Natural killer cell (primary cell): ENCODE data around the gene FADS2. TPM values are rescaled to one million over a fixed set of nuclear protein-coding genes. Genes with fewer than 3 reads are reported as not detected.

ENCODE experiments used
- ATAC-seq, 3 donors: fragments of 150-1000 bp in 2 of 3; fragments of 200-7000 bp in 1 of 3; cut with Tn5 transposase; 1 replicate in 1 of 3; 2 replicates in 2 of 3; pipeline ENCODE4 v1.10.0; 2021; ENCODE audit warnings: mild to moderate bottlenecking in 2 of 3, moderate library complexity in 2 of 3
- DNase-seq, 2 donors: peaks; one replicate each; pipeline versions ENCODE4 v3.0.0 to v3.0.0-alpha.2; 2013 to 2021; ENCODE audit warnings: mixed read lengths in 1 of 2
- H3K27ac ChIP-seq: one replicate; pipeline ENCODE4 v1.5.1; 2013; ENCODE audit warnings: mild to moderate bottlenecking, low read length
- H3K27me3 ChIP-seq: one replicate; pipeline ENCODE4 v1.6.1; 2013; ENCODE audit warnings: low read length; ENCODE audit not compliant: control insufficient read depth, insufficient read depth
- H3K36me3 ChIP-seq: one replicate; pipeline ENCODE4 v1.6.1; 2013; ENCODE audit warnings: low read length; ENCODE audit not compliant: control insufficient read depth, insufficient read depth
- H3K4me1 ChIP-seq: one replicate; pipeline ENCODE4 v1.6.1; 2013; ENCODE audit warnings: low read length; ENCODE audit not compliant: control insufficient read depth, insufficient read depth
- H3K4me3 ChIP-seq: one replicate; pipeline ENCODE4 v1.5.1; 2013; ENCODE audit warnings: low read length
- H3K9me3 ChIP-seq: one replicate; pipeline ENCODE4 v1.6.1; 2013; ENCODE audit warnings: low read length; ENCODE audit not compliant: control insufficient read depth, insufficient read depth
- H3K27ac Mint-ChIP-seq, 2 donors: one replicate each; pipeline ENCODE4 v1.8.0; 2022; ENCODE audit warnings: mild to moderate bottlenecking in 2 of 2, mixed read lengths in 2 of 2, moderate library complexity in 1 of 2
- H3K27me3 Mint-ChIP-seq, 2 donors: one replicate each; pipeline ENCODE4 v1.8.0; 2022; ENCODE audit warnings: low read depth in 2 of 2, mixed read lengths in 2 of 2
- H3K36me3 Mint-ChIP-seq: one replicate; pipeline ENCODE4 v1.8.0; 2022; ENCODE audit warnings: mixed read lengths
- H3K4me1 Mint-ChIP-seq, 2 donors: one replicate each; pipeline ENCODE4 v1.8.0; 2022; ENCODE audit warnings: mixed read lengths in 2 of 2
- H3K4me3 Mint-ChIP-seq: one replicate; pipeline ENCODE4 v1.8.0; 2022; ENCODE audit warnings: mild to moderate bottlenecking, moderate library complexity, mixed read lengths
- H3K9me3 Mint-ChIP-seq, 2 donors: one replicate each; pipeline ENCODE4 v1.8.0; 2022; ENCODE audit warnings: mixed read lengths in 2 of 2
- CTCF ChIP-seq: fragments of 200-600 bp; IDR thresholded peaks from one replicate; pipeline ENCODE4 v1.8.0; 2022; ENCODE audit warnings: antibody characterized with exemption
- WGBS: methylation state at CpG from one replicate; pipeline ENCODE4 v1.1.7; 2013; ENCODE audit warnings: missing lambda C conversion rate; ENCODE audit not compliant: insufficient coverage; 5-methylcytosine and 5-hydroxymethylcytosine counted together
- intact Hi-C: fragments of 100-400 bp; cut with micrococcal nuclease; formaldehyde crosslinking; loops from one replicate; pipeline ENCODE4 v1.14.2; 2022
- total RNA-seq, 4 donors: library from RNA; stranded (reverse); fragments of 120-200 nt in 1 of 4; gene quantifications; one replicate each; pipeline versions ENCODE4 v1.2.3 to v1.2.4, GENCODE V29; 2013 to 2022

Gene FADS2
- total RNA-seq, 3 donors from 2014 or later (not counting 1 experiment from before 2014, with no cell fraction given): 30.4 to 52.7 (median 34.4) TPM

- Histone ChIP-seq H3K27ac (no peak overlapping the region), H3K9me3 (no peaks in the 10 kb centered on the region), H3K36me3 (no peaks in the 10 kb centered on the region), H3K27me3 (no peaks in the 10 kb centered on the region), H3K4me1 (peaks cover 9% of the 10 kb centered on the region), H3K4me3 (no peak overlapping the region)
- no peaks in the 10 kb centered on the region for H3K36me3 Mint-ChIP-seq
- H3K4me1 Mint-ChIP-seq: peaks cover 6 to 8% of the 10 kb centered on the region in 2 donors
- 90% methylated on average over 3 of the region's 3 CpGs for WGBS
- no peak for TF ChIP-seq CTCF
- DNase-seq: no peak
- no peaks in the 10 kb centered on the region for H3K27me3 Mint-ChIP-seq
- H3K9me3 Mint-ChIP-seq: no peaks in the 10 kb centered on the region
- H3K4me3 Mint-ChIP-seq: no peak overlapping the region
- intact Hi-C loops: no loop called here
- ATAC-seq: no peak
- no peak overlapping the region for H3K27ac Mint-ChIP-seq
Observed at GRCh38 chr11:61874853-61875252, 46.8 kb downstream of the FADS2 start.

- 96% methylated on average over 12 of the region's 14 CpGs for WGBS
- no peak overlapping the region for H3K4me3 Mint-ChIP-seq
Observed at GRCh38 chr11:61875698-61876097, 47.6 kb downstream of the FADS2 start.

GRCh38 chr11:61879152-61879551, 51.1 kb downstream of the FADS2 start:
- Mint-ChIP-seq H3K4me1 (peaks cover 0 to 8% of the 10 kb centered on the region in 2 donors), H3K27ac (no peak overlapping the region), H3K9me3 (no peaks in the 10 kb centered on the region), H3K4me3 (no peak overlapping the region), H3K36me3 (no peaks in the 10 kb centered on the region), H3K27me3 (no peaks in the 10 kb centered on the region)
- Histone ChIP-seq H3K9me3 (no peaks in the 10 kb centered on the region), H3K27me3 (no peaks in the 10 kb centered on the region), H3K36me3 (no peaks in the 10 kb centered on the region), H3K4me3 (no peak overlapping the region), H3K27ac (no peak overlapping the region), H3K4me1 (peaks cover 7% of the 10 kb centered on the region)
- intact Hi-C loops: no loop called here
- DNase-seq: no peak
- WGBS: 87% methylated on average over 3 of the region's 7 CpGs
- ATAC-seq: no peak
- no peak for TF ChIP-seq CTCF

More at GRCh38 chr11:61875698-61876097, 47.6 kb downstream of the FADS2 start:
- no peak for TF ChIP-seq CTCF
- Mint-ChIP-seq H3K4me1 (peaks cover 6 to 7% of the 10 kb centered on the region in 2 donors), H3K27ac (no peak overlapping the region), H3K36me3 (no peaks in the 10 kb centered on the region), H3K9me3 (no peaks in the 10 kb centered on the region), H3K27me3 (no peaks in the 10 kb centered on the region)
- intact Hi-C loops: no loop called here
- no peaks in the 10 kb centered on the region for H3K36me3 ChIP-seq
- ATAC-seq (no peak), DNase-seq (no peak)
- H3K9me3 ChIP-seq: no peaks in the 10 kb centered on the region
- H3K4me3 ChIP-seq: no peak overlapping the region
- H3K27me3 ChIP-seq: no peaks in the 10 kb centered on the region
- peaks cover 12% of the 10 kb centered on the region for H3K4me1 ChIP-seq
- H3K27ac ChIP-seq: no peak overlapping the region

- Mint-ChIP-seq H3K9me3 (no peaks in the 10 kb centered on the region), H3K4me1 (peaks cover 0 to 8% of the 10 kb centered on the region in 2 donors), H3K36me3 (no peaks in the 10 kb centered on the region), H3K4me3 (no peak overlapping the region), H3K27me3 (no peaks in the 10 kb centered on the region), H3K27ac (no peak overlapping the region)
- ATAC-seq: no peak
- Histone ChIP-seq H3K4me3 (no peak overlapping the region), H3K36me3 (no peaks in the 10 kb centered on the region), H3K9me3 (no peaks in the 10 kb centered on the region), H3K4me1 (peaks cover 7% of the 10 kb centered on the region), H3K27me3 (no peaks in the 10 kb centered on the region), H3K27ac (no peak overlapping the region)
- TF ChIP-seq CTCF: no peak
- no peak for DNase-seq
- intact Hi-C loops: no loop called here
- WGBS: 74% methylated on average over 11 of the region's 11 CpGs
Observed at GRCh38 chr11:61880031-61880430, 51.9 kb downstream of the FADS2 start.
